Upper lobe of right lung (tissue), 1 donor: ENCODE data around the gene SKIL. TPM values are rescaled to one million over a fixed set of nuclear protein-coding genes. Genes with fewer than 3 reads are reported as not detected.

Experiments used
- ATAC-seq: fragments of 200-7000 bp; cut with Tn5 transposase; one replicate; pipeline ENCODE4 v1.9.1; 2020; ENCODE audit warnings: mild to moderate bottlenecking, moderate library complexity
- DNase-seq: peaks from one replicate; pipeline ENCODE4 v3.0.0-alpha.2; 2020
- H3K27ac ChIP-seq: fragments of 200-600 bp; one replicate; pipeline ENCODE4 v1.8.0; 2022
- H3K27me3 ChIP-seq: fragments of 200-600 bp; one replicate; pipeline ENCODE4 v1.8.0; 2022; ENCODE audit warnings: mild to moderate bottlenecking
- H3K36me3 ChIP-seq: fragments of 200-600 bp; one replicate; pipeline ENCODE4 v1.8.0; 2022
- H3K4me1 ChIP-seq: fragments of 200-600 bp; one replicate; pipeline ENCODE4 v1.8.0; 2022
- H3K4me3 ChIP-seq: fragments of 200-600 bp; one replicate; pipeline ENCODE4 v1.8.0; 2022; ENCODE audit warnings: mild to moderate bottlenecking
- H3K9me3 ChIP-seq: fragments of 200-600 bp; one replicate; pipeline ENCODE4 v1.8.0; 2022
- intact Hi-C: fragments of 100-400 bp; cut with DNase I; formaldehyde crosslinking; loops from one replicate; pipeline ENCODE4 v1.11.0; 2022
- total RNA-seq: library from RNA; stranded (reverse); fragmentation: NEBNext Ultra II Directional; extraction: Animal tissue kit (Norgen Biotek cat#: 25700); gene quantifications from one replicate; pipeline ENCODE4 v1.2.1, GENCODE V29; 2021
- TF ChIP-seq, protein P1 (sequence below): fragments of 200-600 bp; IDR thresholded peaks from one replicate; pipeline ENCODE4 v1.8.0; 2022; ENCODE audit warnings: antibody characterized with exemption
- donor health status: DM: no; HTN: yes; CAD: no; lungs with severe emphysema.

Gene SKIL
- total RNA-seq, 1 donor from 2014 or later, result 89.4 TPM

DNA sequence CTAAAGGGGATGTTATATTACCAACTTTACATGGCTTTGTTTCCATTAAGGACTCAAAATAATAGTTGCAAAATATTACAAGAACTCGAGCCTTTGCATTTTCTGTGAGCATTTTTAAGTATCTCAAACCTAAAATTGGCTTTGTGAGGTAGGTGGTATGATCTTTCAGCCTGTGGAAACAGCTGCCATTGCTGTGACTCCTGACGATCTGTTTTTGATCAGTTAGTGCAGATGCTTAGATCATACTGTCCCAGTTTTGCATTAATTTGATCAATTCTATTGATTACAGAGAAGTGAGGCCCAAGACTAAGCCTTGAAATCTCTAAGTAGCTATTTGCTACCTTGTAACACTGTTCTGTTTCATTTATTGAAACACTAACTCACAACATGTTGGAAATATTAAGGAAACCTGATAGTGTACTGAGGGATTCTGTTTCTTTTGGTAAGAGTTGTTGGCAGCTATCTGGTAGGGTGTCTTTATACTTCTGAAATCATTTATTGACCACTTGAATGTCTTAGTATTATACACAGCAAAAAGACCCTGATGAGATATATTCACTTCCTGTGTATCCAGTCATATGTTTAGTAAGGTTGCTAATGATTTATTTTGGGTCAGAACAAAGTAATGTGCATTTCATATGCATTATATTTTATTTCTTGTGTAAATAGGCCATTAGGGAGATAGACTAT is 14.8 kb downstream of the SKIL start:
- Histone ChIP-seq H3K27ac (no peak overlapping the region), H3K9me3 (no peaks in the 10 kb centered on the region), H3K4me3 (no peak overlapping the region), H3K4me1 (peaks cover 41% of the 10 kb centered on the region), H3K27me3 (no peaks in the 10 kb centered on the region), H3K36me3 (peaks cover 14% of the 10 kb centered on the region)
- TF ChIP-seq, protein P1, sequence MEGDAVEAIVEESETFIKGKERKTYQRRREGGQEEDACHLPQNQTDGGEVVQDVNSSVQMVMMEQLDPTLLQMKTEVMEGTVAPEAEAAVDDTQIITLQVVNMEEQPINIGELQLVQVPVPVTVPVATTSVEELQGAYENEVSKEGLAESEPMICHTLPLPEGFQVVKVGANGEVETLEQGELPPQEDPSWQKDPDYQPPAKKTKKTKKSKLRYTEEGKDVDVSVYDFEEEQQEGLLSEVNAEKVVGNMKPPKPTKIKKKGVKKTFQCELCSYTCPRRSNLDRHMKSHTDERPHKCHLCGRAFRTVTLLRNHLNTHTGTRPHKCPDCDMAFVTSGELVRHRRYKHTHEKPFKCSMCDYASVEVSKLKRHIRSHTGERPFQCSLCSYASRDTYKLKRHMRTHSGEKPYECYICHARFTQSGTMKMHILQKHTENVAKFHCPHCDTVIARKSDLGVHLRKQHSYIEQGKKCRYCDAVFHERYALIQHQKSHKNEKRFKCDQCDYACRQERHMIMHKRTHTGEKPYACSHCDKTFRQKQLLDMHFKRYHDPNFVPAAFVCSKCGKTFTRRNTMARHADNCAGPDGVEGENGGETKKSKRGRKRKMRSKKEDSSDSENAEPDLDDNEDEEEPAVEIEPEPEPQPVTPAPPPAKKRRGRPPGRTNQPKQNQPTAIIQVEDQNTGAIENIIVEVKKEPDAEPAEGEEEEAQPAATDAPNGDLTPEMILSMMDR, result no peak
- no peak for ATAC-seq
- DNase-seq, result no peak
- intact Hi-C loops, result no loop called here

DNA sequence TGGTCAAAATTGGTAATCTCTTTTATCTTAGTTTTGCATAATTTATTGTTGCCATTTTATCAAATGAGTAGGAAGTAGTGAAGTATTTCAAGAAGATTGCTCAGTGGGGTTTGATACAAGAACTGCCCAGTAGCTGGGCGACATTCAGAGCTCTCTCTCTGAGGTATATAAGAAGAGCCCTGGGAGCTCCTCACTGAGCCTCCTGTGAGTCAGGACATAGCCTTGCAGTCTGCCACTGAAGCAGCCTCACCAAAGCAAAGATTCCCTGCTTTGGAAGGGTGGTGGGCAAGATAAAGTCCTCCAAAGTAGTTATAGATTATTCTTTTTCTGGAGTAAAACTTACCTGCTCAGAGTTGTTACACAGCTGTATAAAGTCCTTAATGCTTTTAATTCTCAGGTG is 26.1 kb downstream of the SKIL start:
- H3K4me3 ChIP-seq, result no peak overlapping the region
- H3K4me1 ChIP-seq, result peaks cover 8% of the 10 kb centered on the region
- ATAC-seq, result no peak
- H3K27me3 ChIP-seq, result no peaks in the 10 kb centered on the region
- DNase-seq, result no peak
- H3K9me3 ChIP-seq, result no peaks in the 10 kb centered on the region
- no peak overlapping the region for H3K27ac ChIP-seq
- H3K36me3 ChIP-seq, result peaks cover 75% of the 10 kb centered on the region
- intact Hi-C loops, result no loop called here
- TF ChIP-seq, protein P1, result no peak

DNA sequence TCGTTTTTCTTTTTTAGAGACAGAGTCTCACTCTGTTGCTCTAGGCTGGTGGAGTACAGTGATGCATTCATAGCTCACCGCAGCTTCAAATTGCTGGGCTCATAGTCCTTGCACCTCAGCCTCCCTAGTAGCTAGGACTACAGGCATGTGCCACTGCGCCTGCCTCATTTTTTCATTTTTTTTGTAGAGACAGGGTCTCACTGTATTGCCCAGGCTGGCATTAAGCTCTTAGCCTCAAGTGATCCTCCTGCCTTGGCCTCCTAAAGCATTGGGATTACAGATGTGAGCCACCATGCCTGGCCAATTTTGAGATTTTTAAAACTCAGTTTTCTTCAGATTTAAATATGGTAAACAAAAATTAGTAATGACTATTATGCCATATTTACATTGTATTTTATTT is 29.0 kb downstream of the SKIL start:
- no peak overlapping the region for H3K4me3 ChIP-seq
- H3K9me3 ChIP-seq, result no peaks in the 10 kb centered on the region
- peaks cover 8% of the 10 kb centered on the region for H3K4me1 ChIP-seq
- ATAC-seq (no peak), DNase-seq (no peak)
- H3K36me3 ChIP-seq, result peaks cover 74% of the 10 kb centered on the region
- TF ChIP-seq, protein P1, result no peak
- no peak overlapping the region for H3K27ac ChIP-seq
- intact Hi-C loops, result no loop called here
- no peaks in the 10 kb centered on the region for H3K27me3 ChIP-seq

DNA sequence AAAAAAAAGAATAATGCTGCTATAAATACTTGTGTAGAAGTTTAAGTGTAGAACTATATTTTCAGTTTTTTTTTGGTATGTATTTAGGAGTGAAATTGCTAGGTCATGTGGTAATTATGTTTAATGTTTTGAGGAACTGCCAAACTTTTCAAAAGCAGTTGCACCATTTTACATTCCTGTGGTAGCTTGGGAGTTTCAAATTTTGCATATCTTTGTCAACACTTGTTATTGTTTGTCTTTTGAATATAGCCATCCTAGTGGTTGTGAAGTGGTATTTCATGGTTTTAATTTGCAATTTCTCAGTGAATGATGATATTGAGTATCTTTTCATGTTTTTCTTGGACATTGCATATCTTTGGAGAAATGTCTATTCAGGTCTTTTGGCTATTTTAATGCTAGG is 30.4 kb downstream of the SKIL start:
- H3K4me3 ChIP-seq, result no peak overlapping the region
- peaks cover 8% of the 10 kb centered on the region for H3K4me1 ChIP-seq
- DNase-seq (no peak), ATAC-seq (no peak)
- TF ChIP-seq, protein P1, result no peak
- intact Hi-C loops, result no loop called here
- H3K36me3 ChIP-seq, result peaks cover 74% of the 10 kb centered on the region
- H3K27ac ChIP-seq, result no peak overlapping the region
- H3K9me3 ChIP-seq, result no peaks in the 10 kb centered on the region
- H3K27me3 ChIP-seq, result no peaks in the 10 kb centered on the region

DNA sequence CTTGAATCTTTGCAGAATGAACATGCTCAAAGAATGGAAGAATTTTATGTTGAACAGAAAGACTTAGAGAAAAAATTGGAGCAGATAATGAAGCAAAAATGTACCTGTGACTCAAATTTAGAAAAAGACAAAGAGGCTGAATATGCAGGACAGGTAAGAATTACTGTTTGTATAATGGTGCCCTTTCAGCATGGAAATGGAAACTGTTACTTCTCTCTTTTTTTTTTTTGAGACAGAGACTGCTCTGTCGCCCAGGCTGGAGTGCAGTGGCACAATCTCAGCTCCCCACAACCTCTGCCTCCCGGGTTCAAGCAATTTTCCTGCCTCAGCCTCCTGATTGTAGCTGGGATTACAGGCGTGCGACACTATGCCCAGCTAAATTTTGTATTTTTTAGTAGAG is 33.6 kb downstream of the SKIL start:
- H3K27me3 ChIP-seq, result no peaks in the 10 kb centered on the region
- TF ChIP-seq, protein P1, result no peak
- peaks cover 57% of the 10 kb centered on the region for H3K36me3 ChIP-seq
- DNase-seq (no peak), ATAC-seq (no peak)
- H3K27ac ChIP-seq, result no peak overlapping the region
- no peak overlapping the region for H3K4me3 ChIP-seq
- H3K4me1 ChIP-seq, result no peaks in the 10 kb centered on the region
- intact Hi-C loops, result no loop called here
- no peaks in the 10 kb centered on the region for H3K9me3 ChIP-seq

DNA sequence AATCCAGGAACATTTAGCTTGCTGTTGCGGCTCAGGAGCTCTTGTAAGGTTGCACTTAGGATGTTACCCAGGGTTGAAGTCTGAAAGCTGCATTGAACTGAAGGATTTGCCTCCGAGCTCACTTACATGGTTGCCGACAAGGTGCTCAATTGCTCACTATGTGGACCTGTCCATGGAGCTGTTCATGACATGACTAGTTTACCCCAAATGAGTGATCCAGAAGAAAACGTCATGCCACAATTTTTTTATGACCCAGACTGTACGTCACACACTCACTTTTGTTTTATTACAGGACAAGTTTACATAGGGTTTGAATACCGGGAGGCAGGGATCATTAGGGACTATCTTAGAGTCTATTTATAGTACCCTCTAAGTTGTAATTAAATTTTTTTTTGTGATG is 40.2 kb downstream of the SKIL start:
- intact Hi-C loops, result no loop called here
- H3K9me3 ChIP-seq, result no peaks in the 10 kb centered on the region
- no peak for DNase-seq
- TF ChIP-seq, protein P1, result no peak
- no peaks in the 10 kb centered on the region for H3K4me1 ChIP-seq
- no peaks in the 10 kb centered on the region for H3K27me3 ChIP-seq
- no peak for ATAC-seq
- no peak overlapping the region for H3K4me3 ChIP-seq
- H3K27ac ChIP-seq, result no peak overlapping the region
- peaks cover 16% of the 10 kb centered on the region for H3K36me3 ChIP-seq
